ENCODE results near the gene SPHK1. TPM values are rescaled to one million over a fixed set of nuclear protein-coding genes. Genes with fewer than 3 reads are reported as not detected.
"Not testable (repeated sequence)": the region's sequence is repeated elsewhere in the genome, so short reads cannot be mapped to it uniquely, and the experiment has no call there.

Gene SPHK1
- total RNA-seq, 1 experiment from 2014 or later = 18.2 TPM

- ATAC-seq (no peak), DNase-seq (ENCODE audit: low read depth, low spot score) (no peak)
- Histone ChIP-seq H3K36me3 (ENCODE audit: control insufficient read depth, insufficient read depth, low read length) (no peaks in the 10 kb centered on the region), H3K27me3 (ENCODE audit: control insufficient read depth, insufficient read depth, low read length) (no peaks in the 10 kb centered on the region), H3K9me3 (ENCODE audit: control insufficient read depth, insufficient read depth, low read depth, low read length) (no peaks in the 10 kb centered on the region), H3K4me3 (ENCODE audit: low read depth in 2 of 2, low read length in 2 of 2) (no peak overlapping the region), H3K4me1 (ENCODE audit: control insufficient read depth, insufficient read depth, low read length) (no peaks in the 10 kb centered on the region), H3K27ac (ENCODE audit: low read length) (no peak overlapping the region)
- ChIA-PET CTCF (interaction anchor here (0.5 to 1.0 kb wide), 3 partner anchors 21 to 66 kb away, joined by 3 to 9 read pairs (median 5); no protein-coding TSS in a partner anchor), POLR2A (no interaction called here)
- no TSS peak for BruUV-seq (replicated peaks)
- no peak for TF ChIP-seq REST (IDR thresholded peaks at IDR 0.05; ENCODE audit: insufficient read depth in 1 of 2, low read depth in 2 of 2, low read length in 1 of 2)
- no peak for TF ChIP-seq CTCF (IDR thresholded peaks at IDR 0.05)
- TF ChIP-seq SIN3A (IDR thresholded peaks at IDR 0.05; ENCODE audit: borderline replicate concordance, insufficient read depth, low read depth, low read length) = no peak
- no peak for TF ChIP-seq POLR2AphosphoS5 (IDR thresholded peaks at IDR 0.05; ENCODE audit: low read depth, low read length)
- no peak for TF ChIP-seq TCF7L2 (IDR thresholded peaks at IDR 0.05; ENCODE audit: low read depth, low read length)
- in situ Hi-C loops (cut with HindIII; ENCODE audit: low pct_unique_long_range_greater_than_20kb, low sequenced_read_pairs) = no loop called here
- intact Hi-C loops (cut with micrococcal nuclease; ENCODE audit: unreplicated experiment) = no loop called here
Observed at GRCh38 chr17:76345377-76345974, 38.9 kb upstream of the SPHK1 start.

GRCh38 chr17:76346936-76347335, 37.5 kb upstream of the SPHK1 start:
- in situ Hi-C loops (cut with HindIII; ENCODE audit: low pct_unique_long_range_greater_than_20kb, low sequenced_read_pairs); CTCF ChIA-PET: not testable (repeated sequence)

GRCh38 chr17:76350463-76350862, 33.9 kb upstream of the SPHK1 start:
- H3K27ac ChIP-seq (ENCODE audit: low read length) = no peak overlapping the region
- H3K4me3 ChIP-seq (ENCODE audit: low read depth in 2 of 2, low read length in 2 of 2) = no peak overlapping the region
- H3K27me3 ChIP-seq (ENCODE audit: control insufficient read depth, insufficient read depth, low read length) = no peaks in the 10 kb centered on the region
- no TSS peak for BruUV-seq (replicated peaks)
- H3K9me3 ChIP-seq (ENCODE audit: control insufficient read depth, insufficient read depth, low read depth, low read length) = no peaks in the 10 kb centered on the region
- TF ChIP-seq SIN3A (IDR thresholded peaks at IDR 0.05; ENCODE audit: borderline replicate concordance, insufficient read depth, low read depth, low read length) = no peak
- no peak for TF ChIP-seq TCF7L2 (IDR thresholded peaks at IDR 0.05; ENCODE audit: low read depth, low read length)
- peaks cover 16% of the 10 kb centered on the region for H3K4me1 ChIP-seq (ENCODE audit: control insufficient read depth, insufficient read depth, low read length)
- in situ Hi-C loops (cut with HindIII; ENCODE audit: low pct_unique_long_range_greater_than_20kb, low sequenced_read_pairs) = no loop called here
- DNase-seq (ENCODE audit: low read depth, low spot score) (no peak), ATAC-seq (no peak)
- H3K36me3 ChIP-seq (ENCODE audit: control insufficient read depth, insufficient read depth, low read length) = peaks cover 3% of the 10 kb centered on the region; the same call in 1 of the 2 replicates
- intact Hi-C loops (cut with micrococcal nuclease; ENCODE audit: unreplicated experiment) = no loop called here
- POLR2A ChIA-PET = no interaction called here
- CTCF ChIA-PET = no interaction called here

More at GRCh38 chr17:76346936-76347335, 37.5 kb upstream of the SPHK1 start:
- POLR2A ChIA-PET; ATAC-seq; H3K27ac ChIP-seq (ENCODE audit: low read length); H3K27me3 ChIP-seq (ENCODE audit: control insufficient read depth, insufficient read depth, low read length); BruUV-seq (replicated peaks); H3K36me3 ChIP-seq (ENCODE audit: control insufficient read depth, insufficient read depth, low read length); H3K9me3 ChIP-seq (ENCODE audit: control insufficient read depth, insufficient read depth, low read depth, low read length); H3K4me1 ChIP-seq (ENCODE audit: control insufficient read depth, insufficient read depth, low read length); DNase-seq (ENCODE audit: low read depth, low spot score); H3K4me3 ChIP-seq (ENCODE audit: low read depth in 2 of 2, low read length in 2 of 2); intact Hi-C loops (cut with micrococcal nuclease; ENCODE audit: unreplicated experiment): not testable (repeated sequence)

Measured in Panc1 (cell line).